GM18508 (cell line): ENCODE measurements around the gene PRR4.

Experiments
- ATAC-seq: cut with Tn5 transposase; IDR thresholded peaks from one replicate; pipeline ENCODE4 v1.9.1; 2021; ENCODE audit warnings: moderate number of reproducible peaks; ENCODE audit not compliant: insufficient read depth, unreplicated experiment

PRR4 gene, protein sequence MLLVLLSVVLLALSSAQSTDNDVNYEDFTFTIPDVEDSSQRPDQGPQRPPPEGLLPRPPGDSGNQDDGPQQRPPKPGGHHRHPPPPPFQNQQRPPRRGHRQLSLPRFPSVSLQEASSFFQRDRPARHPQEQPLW

DNA sequence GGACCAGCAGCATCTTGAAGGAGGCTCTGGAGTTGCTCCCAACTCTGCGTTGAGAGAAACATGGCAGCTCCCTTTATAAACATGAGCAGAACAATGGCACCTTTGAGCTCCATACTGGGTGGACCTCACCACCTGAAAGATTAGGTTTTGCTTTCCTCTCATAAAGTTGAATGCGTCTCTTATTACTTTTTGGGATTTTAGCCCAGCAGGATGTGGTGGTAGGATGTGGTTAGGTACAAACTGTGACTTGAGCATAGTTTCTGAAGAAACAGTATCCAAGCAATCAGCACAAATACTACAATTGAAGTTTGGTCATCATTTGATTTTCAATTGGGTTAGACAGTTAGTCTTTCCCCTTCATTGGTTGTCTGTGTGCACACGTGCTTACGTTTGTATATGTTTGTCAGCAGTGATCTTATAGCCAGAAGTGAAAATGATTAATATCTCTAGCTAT lies at the start of gene PRR4:
Gene PRR4 (minus strand): TSS at position 51 of the 454 bp plus-strand sequence. CDS start 38 bp downstream, at position 13.
- ATAC-seq, result no peak

DNA sequence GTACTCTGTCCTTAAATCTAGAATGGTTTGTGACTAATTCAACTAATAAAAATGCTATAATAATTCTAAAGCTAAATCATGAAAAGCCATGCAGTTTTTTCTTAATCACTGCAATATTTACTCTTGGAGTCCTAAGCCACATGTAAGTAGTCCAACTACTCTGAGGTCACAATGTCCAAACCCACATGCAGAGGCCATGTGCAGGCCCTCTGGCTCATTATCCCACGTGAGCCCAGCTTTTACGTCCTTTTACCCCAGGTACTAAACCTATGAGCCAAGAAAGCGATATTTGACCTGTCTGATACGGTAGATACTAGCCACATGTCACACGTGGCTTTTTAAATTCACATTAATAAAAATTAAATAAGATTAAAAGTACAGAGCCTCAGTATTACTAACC lies 47.6 kb upstream of the PRR4 start:
- no peak for ATAC-seq

DNA sequence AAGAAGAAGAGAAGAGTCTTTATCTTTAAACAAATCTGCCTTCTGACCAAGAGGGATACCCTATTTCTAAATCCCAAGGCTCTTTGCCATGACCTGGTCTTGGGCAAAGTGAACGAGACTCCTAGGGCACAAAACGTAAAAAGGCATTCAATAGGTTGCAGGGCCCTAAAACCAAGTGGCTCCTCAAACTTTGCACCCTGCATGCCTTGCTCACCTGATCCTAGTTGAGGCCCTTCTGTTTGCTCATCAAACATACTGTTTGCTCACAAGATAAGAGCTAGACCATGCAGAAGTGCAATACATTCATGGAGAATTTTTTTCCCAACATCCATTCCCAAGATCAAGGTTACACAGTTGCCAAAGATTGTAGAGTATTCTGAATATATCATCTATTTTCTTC lies 42.7 kb upstream of the PRR4 start:
- no peak for ATAC-seq

DNA sequence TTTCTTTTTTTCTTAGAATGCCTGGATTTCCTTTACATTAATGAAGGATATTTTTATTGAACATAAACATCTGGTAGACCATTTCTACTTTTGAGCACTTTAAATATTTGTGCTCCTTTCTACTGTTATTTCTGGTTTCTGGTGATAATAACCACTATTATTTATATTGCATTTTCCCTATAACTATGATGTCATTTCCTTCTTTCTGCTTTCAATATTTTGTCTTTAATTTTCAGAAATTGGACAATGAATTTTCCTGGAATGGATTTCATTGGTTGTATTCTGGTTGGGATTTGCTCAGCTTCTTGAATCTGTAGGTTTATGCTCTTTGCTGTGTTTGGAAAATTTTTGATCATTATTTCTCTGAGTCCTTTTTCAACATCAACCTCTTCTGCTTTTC lies 40.0 kb upstream of the PRR4 start:
- no peak for ATAC-seq

DNA sequence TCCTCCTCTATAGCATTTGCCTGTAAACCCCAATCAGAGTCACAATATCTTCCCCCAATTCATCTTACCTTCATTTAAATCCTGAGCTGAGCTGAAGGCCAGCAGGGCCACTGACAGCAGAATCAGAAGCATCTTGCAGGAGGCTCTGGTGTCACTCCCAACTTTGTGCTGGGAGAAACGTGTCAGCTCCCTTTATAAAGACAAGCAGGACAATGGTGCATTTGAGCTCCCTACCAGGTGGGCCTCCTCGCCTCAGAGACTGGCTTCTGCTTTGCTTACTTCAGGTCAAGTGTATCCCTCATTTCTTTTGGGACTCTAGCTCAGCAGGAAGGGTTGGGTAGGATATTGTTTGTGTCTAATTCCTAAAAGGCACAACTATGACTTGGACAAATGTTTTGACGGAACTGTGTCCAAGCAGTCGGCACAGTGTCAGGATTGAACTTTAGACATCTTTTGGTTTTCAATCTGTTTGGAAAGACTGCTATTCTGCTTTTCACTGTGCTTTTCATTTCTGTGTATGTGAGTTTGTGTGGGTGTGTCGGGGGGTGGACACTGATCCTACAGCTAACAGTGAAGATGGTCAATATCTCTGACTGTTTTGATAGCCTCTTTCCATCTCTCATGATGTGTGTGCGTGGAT lies 34.9 kb upstream of the PRR4 start, which contains the start of gene PRH1:
Gene PRH1 (minus strand): TSS at position 170 of the 640 bp plus-strand sequence. CDS start 38 bp downstream, at position 132.
- ATAC-seq, result no peak

DNA sequence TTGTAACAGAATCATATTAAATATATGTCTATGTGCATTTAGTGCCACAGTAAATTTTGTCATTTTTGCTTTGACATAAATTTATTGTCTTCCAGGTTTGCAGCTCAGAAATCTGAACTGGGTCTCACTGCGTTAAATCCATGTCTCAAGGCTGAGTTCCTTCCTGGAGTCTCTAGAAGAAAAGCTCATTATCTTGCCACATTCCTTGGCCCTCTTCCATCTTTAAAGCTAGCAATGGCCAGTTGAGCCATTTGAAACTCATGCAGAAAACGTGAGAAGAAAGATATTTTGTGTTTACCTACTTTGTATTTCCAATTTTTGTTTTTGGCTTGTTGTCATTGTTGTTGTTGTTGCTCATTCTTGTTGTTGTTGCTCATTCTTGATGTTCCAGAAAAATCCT lies 24.1 kb upstream of the PRR4 start:
- no peak for ATAC-seq

DNA sequence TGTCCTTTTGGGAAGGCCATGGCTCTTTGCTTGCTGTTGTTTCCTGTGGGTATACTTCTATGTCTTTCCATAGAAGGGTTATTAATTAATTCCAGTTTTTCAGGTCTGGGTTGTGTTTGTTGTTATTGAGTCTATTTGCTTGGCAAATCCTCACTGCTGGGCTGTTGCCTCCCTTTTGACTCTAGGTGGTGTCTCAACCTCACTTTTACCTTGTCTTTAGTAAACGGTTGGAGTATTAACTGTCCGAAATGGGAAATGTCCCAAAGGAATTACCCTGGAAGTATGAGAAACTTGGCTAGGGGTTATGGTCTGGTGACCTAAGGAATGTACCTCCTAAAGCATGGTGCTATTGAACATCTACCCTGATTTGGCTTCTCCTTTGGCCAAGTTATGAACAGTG lies 18.1 kb upstream of the PRR4 start:
- no peak for ATAC-seq

DNA sequence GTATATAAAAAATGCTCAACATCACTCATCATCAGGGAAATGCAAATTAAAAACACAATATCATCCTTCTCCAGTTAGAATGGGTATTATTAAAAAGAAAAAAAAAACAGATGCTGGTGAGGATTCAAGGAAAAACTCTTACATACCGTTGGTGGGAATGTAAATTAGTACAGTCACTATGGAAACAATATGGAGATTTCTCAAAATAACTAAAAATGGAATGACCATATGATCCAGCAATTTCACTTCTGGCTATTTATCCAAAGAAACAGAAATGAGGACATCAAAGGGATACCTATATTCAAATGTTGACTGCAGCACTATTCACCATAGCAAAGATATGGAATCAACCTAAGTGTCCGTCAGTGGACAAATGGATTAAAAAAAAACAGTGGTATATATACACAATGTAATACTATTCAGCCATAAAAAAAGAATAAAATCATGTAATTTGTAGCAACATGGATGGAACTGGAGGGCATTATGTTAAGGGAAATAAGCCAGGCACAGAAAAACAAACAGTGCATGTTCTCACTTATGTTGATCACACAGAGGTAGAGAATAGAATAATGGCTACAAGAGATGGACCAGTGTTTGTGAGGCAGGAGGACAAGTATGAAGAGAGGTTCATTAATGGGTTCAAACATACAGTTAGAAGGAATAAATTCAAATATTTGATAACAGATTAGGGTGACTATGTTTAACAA lies 14.4 kb upstream of the PRR4 start:
- no peak for ATAC-seq

DNA sequence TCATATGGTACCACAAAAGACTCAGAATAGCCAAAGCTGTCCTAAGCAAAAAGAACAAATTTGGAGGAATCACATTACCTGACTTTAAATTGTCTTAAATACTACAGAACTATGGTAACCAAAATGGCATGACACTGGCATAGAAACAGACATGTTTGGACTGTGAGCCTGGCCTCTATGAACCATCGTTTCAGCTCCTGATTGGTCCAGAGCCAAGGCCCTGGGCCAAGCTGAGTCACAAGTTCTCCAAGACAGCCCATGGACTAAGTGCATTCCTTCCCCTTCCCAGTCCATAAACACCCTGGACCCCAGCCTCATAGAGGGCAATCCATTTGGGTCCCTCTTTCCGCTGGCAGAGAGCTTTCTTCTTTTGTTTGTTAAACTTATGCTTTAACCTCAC lies 12.1 kb upstream of the PRR4 start:
- ATAC-seq, result no peak

DNA sequence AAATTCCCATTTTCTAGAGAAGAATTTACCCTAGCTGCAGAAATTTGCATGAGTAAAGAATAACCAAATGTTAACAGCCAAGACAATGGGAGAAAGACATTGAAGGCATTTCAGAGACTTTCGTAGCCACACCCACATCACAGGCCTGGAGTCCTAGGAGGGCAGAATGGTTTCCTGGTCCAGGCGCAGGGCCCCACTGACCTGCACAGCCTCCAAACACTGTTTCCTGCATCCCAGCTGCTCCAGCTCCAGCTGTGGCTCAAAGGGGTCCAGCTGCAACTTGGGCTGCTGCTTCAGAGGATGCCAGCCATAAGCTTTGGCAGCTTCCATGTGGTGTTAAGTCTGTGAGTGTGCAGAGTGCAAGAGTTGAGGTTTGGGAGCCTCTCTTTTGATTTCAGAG lies 6.5 kb upstream of the PRR4 start:
- no peak for ATAC-seq

DNA sequence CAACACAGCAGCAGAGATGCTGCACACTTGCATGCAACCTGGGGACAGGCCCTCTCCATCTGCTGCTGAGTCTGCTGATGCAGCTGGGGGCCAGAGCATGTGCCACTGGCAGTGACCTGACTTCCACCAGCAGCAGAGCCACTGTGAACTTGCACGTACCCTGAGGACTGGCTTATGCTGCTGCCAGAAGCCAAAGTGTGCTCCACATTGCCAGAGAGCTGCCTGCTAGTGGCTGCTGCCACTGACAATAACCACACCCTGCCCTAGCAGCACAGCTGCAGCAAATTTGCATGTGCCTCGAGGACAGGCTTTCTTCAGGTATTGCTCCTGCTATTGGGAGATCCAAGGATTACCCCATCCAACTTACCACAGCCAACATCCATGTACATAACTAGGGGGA lies 4.5 kb upstream of the PRR4 start:
- no peak for ATAC-seq

DNA sequence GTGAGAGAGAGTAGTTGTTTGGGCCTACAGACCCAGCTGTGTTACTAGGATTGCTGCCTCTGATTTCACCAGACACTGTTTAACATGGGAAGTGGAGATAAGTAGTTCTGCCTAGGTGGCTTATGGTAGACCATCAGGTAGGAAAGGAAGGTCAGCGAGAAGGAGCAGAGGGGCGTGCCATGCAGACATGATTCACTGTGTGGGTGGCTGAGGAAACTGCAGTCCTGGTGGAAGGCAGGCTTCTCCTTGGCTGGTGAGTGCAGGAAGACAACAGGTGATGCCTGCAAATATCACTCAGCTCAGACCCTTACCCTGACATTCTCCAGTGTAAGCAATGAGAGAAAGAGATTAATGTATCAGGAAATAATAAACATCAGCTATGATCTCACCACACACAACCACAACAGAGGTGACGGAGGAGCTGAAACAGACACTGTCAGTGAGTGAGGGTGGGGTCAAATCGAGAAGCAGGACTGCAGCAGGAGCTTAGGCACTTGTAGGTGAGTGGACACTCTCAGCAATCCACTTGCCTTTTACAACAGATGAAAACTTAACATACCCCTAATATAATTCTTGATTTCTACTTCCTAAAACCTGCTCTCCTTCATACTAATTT lies 2.1 kb upstream of the PRR4 start:
- no peak for ATAC-seq

DNA sequence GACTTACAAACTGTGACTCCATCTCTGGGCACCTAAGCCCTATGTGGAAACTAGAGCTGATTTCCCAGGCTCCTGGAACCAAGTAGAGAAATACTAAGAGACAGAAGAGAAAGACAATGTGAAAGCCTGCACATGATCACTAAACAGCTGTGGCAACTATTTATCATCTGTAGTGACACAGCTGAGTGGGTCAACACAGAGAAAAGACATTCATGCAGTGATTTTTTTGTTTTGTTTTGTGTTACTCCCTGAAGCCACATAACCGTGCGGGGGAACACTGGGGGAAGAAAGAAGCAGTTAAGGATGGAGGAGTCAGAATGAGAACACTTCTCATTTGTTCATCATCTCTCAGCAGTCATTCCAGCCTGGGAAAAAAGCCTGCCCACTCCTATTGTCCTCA lies 1.5 kb downstream of the PRR4 start:
- no peak for ATAC-seq

DNA sequence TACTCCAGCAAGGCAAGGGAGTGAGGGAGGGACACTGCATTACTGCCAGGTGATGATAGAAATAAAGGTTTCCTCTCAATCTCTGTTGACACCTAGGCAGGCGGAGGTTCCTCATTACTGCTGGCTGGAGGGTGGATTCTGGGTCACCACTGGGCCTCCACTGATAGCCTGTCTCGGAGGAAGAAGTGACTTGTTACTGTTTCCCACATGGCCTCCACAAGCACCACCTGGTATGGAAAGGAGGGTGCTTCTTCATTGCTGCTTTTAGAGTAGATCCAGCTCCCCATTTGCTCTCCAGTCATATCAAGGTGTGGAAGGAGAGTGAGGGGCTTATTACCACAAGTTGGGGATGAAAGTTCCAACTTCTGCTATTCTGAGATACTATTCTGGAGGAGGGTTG lies 6.4 kb downstream of the PRR4 start:
- ATAC-seq, result no peak

DNA sequence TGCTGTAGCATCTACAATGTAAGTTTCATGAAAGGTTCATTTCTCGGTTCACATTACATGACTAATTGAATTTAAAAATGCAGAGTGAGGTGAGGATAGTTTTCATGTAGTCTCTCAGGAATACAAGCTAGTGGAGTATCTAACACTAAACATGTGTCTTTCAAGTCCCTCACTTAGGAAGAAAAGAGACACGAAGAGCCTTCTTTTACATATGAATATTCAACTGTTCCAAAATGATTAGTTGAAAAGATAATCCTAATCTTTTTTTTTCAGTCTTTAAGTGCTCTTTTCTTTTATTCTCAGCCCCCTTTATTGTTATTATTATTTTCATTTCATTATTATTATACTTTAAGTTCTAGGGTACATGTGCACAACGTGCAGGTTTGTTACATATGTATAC lies 10.8 kb downstream of the PRR4 start:
- no peak for ATAC-seq

DNA sequence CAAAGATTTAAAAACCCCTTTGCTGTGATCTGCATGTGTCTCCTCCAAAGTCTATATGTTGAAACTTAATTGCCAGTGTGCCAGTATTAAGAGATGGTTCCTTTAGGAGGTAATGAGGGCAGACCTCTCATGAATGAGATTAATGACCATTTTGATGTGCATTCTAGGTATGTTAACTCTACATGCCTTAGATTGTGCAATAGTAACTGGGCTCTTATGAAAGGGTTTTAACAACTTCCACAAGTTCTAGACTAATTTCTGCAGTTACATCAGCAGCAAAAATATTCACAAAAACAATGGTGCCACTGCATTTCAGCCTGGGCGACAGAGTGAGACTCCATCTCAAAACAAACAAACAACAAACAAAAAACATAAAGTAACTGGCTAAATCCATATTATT lies 19.3 kb downstream of the PRR4 start:
- no peak for ATAC-seq

DNA sequence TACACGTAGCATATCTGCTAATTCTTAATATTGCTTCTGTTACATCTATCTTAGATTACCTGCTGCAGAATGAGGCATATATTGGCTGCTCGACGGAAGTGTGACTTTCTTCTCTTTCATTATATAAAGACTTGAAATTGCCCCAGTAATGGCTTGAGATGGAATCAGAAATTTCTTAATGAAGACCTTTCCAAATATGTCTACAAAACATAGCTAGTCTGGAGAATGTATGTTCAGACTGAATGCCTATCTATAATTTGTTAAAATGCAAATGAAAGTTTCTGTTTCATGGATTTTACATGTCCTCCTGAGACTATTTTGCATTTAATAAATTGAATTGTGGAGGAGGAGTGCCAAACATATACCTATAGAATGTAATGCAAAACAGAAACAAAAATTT lies 23.0 kb downstream of the PRR4 start, which contains the start of gene TAS2R10:
Gene TAS2R10 (minus strand): TSS at position 101 of the 400 bp plus-strand sequence. CDS start 89 bp downstream, at position 12.
- no peak for ATAC-seq

DNA sequence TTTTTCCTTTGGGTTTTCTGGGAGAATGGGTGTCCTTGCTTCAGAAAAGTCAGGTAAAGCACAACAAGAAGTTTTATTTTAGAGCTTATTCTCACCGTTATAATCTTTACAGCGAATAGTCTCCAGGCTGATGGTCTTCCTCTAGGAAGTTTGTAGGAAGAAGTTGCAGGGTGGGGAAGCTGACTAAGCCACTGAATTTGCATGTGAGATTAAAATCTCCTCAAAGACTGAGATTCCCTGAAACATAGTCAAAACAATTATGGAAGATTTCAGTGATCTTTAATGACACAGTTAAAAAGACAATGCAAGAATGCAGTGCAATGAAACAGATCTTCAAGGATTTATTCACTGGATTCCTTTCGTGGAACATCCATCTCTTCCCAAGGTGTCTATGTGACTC lies 24.3 kb downstream of the PRR4 start:
- no peak for ATAC-seq

DNA sequence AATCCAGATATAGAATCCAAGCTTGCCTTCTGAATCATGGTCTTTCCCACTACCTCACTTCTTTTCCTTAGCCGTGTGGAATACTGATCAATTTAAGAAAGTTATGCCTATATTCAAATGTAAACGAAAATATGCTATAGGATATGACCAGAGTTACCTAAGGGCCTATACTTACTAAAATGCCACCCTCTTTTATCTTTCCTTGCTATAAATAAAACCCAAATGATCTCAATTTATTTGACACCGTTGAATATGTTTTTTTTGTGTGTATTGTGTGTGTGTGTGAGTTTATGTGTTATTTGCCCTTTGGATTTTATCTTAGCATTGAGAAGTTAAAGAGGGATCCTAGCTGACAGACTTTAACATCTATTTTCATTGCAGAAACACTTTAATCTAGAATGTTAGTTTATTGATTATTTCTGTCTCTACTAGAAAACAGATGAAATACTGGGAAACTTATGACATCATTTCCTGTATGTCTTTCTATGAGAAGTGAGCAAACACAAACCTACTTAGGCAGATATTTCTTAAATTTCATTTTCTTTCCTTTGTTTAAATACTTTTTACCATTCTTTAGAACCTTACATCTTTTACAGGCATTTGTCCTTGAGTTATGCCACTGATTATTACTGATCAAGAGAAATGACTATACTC lies 37.3 kb downstream of the PRR4 start:
- ATAC-seq, result no peak

DNA sequence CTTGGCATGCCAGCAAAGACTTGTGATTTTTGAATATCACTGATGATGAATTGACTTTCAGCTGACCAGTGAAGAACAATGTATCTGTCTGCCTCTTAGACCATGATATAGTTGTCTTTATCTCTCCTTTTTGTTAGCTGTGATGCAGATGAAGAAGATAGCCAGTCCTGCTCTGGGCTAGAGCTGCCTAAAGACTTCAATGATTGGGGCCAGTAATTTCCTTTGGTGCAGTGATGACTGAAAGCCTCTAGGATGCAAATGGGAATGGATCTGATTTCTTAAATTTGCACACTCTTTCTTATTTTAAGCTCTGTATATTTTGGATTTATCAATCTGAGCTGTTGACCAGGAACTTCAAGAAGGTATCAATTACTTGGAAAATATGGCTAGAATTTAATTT lies 39.2 kb downstream of the PRR4 start, which contains the start of gene TAS2R9:
Gene TAS2R9 (minus strand): TSS at position 101 of the 400 bp plus-strand sequence. CDS start 93 bp downstream, at position 8.
- ATAC-seq, result no peak
